ELR (cell line): ENCODE data around the gene ZNF287.

Experiments
- DNase-seq: peaks from one replicate; pipeline ENCODE4 v3.0.0-alpha.2; 2015; ENCODE audit warnings: low read depth

The ZNF287 gene

GRCh38 chr17:16568541-16569357, at the start of gene ZNF287:
Gene ZNF287, minus strand, starts transcription at chr17:16569204. Its CDS starts 1,473 bp downstream, at chr17:16567731.
- DNase-seq = peak; percentile 91

- DNase-seq = no peak
Observed at GRCh38 chr17:16617481-16618060, 48.6 kb upstream of the ZNF287 start.

- DNase-seq = no peak
Observed at GRCh38 chr17:16599537-16599936, 30.5 kb upstream of the ZNF287 start.

GRCh38 chr17:16593356-16594102, 24.5 kb upstream of the ZNF287 start:
- no peak for DNase-seq

- DNase-seq = peak; percentile 88
Observed at GRCh38 chr17:16589097-16589969, 20.3 kb upstream of the ZNF287 start.

GRCh38 chr17:16585796-16586195, 16.8 kb upstream of the ZNF287 start:
- no peak for DNase-seq

GRCh38 chr17:16584273-16584995, 15.4 kb upstream of the ZNF287 start:
- peak; percentile 91 for DNase-seq

- no peak for DNase-seq
Observed at GRCh38 chr17:16583781-16584180, 14.8 kb upstream of the ZNF287 start.

- DNase-seq = no peak
Observed at GRCh38 chr17:16573466-16573865, 4.5 kb upstream of the ZNF287 start.

- no peak for DNase-seq
Observed at GRCh38 chr17:16569358-16569712, 331 bp upstream of the ZNF287 start.

GRCh38 chr17:16552637-16553045, 16.4 kb downstream of the ZNF287 start:
- DNase-seq = no peak

GRCh38 chr17:16551878-16552636, 16.9 kb downstream of the ZNF287 start:
- peak; percentile 1 for DNase-seq

- DNase-seq = no peak
Observed at GRCh38 chr17:16537130-16537458, 31.9 kb downstream of the ZNF287 start.

- DNase-seq = no peak
Observed at GRCh38 chr17:16534236-16534635, 34.8 kb downstream of the ZNF287 start.

GRCh38 chr17:16529906-16530305, 39.1 kb downstream of the ZNF287 start:
- no peak for DNase-seq

- DNase-seq = no peak
Observed at GRCh38 chr17:16527298-16527697, 41.7 kb downstream of the ZNF287 start.

GRCh38 chr17:16525556-16525955, 43.4 kb downstream of the ZNF287 start:
- peak; percentile 44 for DNase-seq

GRCh38 chr17:16521070-16521727, 47.8 kb downstream of the ZNF287 start:
- DNase-seq = peak; percentile 89

GRCh38 chr17:16519021-16519420, 50.0 kb downstream of the ZNF287 start:
- no peak for DNase-seq

GRCh38 chr17:16517477-16517876, 51.5 kb downstream of the ZNF287 start:
- DNase-seq = no peak
